Naive thymus-derived CD4-positive, alpha-beta T cell (primary cell): ENCODE data around the gene PTPRO. TPM values are rescaled to one million over a fixed set of nuclear protein-coding genes. Genes with fewer than 3 reads are reported as not detected.
A peak's percentile ranks its signal among the peaks of the same experiment; 100 is the strongest.

ENCODE experiments used
- ATAC-seq: fragments of 150-1000 bp; cut with Tn5 transposase; 2 replicates; pipeline ENCODE4 v1.10.0; 2021; ENCODE audit warnings: mild to moderate bottlenecking, moderate library complexity
- CTCF ChIA-PET: fragments of 350-600 bp; sonication (Branson Sonifier 250); formaldehyde crosslinking; loops from one replicate; lab custom pipeline; 2021; ENCODE audit warnings: antibody characterized with exemption; lab: Charles Lee
- POLR2A ChIA-PET: fragments of 350-600 bp; sonication (Branson Sonifier 250); formaldehyde crosslinking; loops from one replicate; lab custom pipeline; 2021; ENCODE audit warnings: antibody characterized with exemption, inconsistent platforms; lab: Charles Lee
- DNase-seq, 9 donors: peaks; one replicate each; pipeline versions ENCODE4 v3.0.0 to v3.0.0-alpha.2; 2020 to 2022; ENCODE audit warnings: mixed read lengths in 1 of 9
- H3K27ac ChIP-seq: one replicate; pipeline ENCODE4 v1.7.0; 2013; ENCODE audit warnings: mild to moderate bottlenecking, low read depth, low read length, moderate library complexity
- H3K27me3 ChIP-seq, 2 donors: one replicate each; pipeline ENCODE4 v1.7.0; 2013; ENCODE audit warnings: low read length in 2 of 2, mild to moderate bottlenecking in 2 of 2, moderate library complexity in 2 of 2; ENCODE audit not compliant: control insufficient read depth in 2 of 2, insufficient read depth in 2 of 2
- H3K36me3 ChIP-seq, 3 experiments: 1 replicate in 2 of 3; 2 replicates in 1 of 3; pipeline ENCODE4 v1.7.0; 2013; ENCODE audit warnings: low read length in 3 of 3, mild to moderate bottlenecking in 3 of 3, moderate library complexity in 1 of 3; ENCODE audit not compliant: insufficient read depth in 3 of 3, control insufficient read depth in 2 of 3
- H3K4me1 ChIP-seq, 2 donors: one replicate each; pipeline ENCODE4 v1.7.0; 2013; ENCODE audit warnings: low read length in 2 of 2, mild to moderate bottlenecking in 2 of 2, moderate library complexity in 1 of 2; ENCODE audit not compliant: control insufficient read depth in 2 of 2, insufficient read depth in 2 of 2
- H3K4me3 ChIP-seq: 2 replicates; pipeline ENCODE4 v1.7.0; 2013; ENCODE audit warnings: mild to moderate bottlenecking, low read length
- H3K9me3 ChIP-seq, 3 experiments: 1 replicate in 2 of 3; 2 replicates in 1 of 3; pipeline ENCODE4 v1.7.0; 2013; ENCODE audit warnings: low read length in 3 of 3; ENCODE audit not compliant: control insufficient read depth in 2 of 3
- H3K27ac Mint-ChIP-seq, 9 donors: one replicate each; pipeline ENCODE4 v1.8.0; 2020 to 2022; ENCODE audit warnings: mixed read lengths in 9 of 9, mild to moderate bottlenecking in 8 of 9, moderate library complexity in 5 of 9, inconsistent platforms in 2 of 9
- H3K27me3 Mint-ChIP-seq, 5 donors: one replicate each; pipeline ENCODE4 v1.8.0; 2021 to 2022; ENCODE audit warnings: mixed read lengths in 5 of 5, mild to moderate bottlenecking in 1 of 5
- H3K36me3 Mint-ChIP-seq, 5 donors: one replicate each; pipeline ENCODE4 v1.8.0; 2020 to 2022; ENCODE audit warnings: mixed read lengths in 5 of 5, mild to moderate bottlenecking in 3 of 5, inconsistent platforms in 1 of 5
- H3K4me1 Mint-ChIP-seq, 7 donors: one replicate each; pipeline ENCODE4 v1.8.0; 2020 to 2022; ENCODE audit warnings: mixed read lengths in 7 of 7, mild to moderate bottlenecking in 3 of 7, inconsistent platforms in 1 of 7
- H3K4me3 Mint-ChIP-seq, 10 donors: one replicate each; pipeline ENCODE4 v1.8.0; 2020 to 2022; ENCODE audit warnings: mild to moderate bottlenecking in 10 of 10, mixed read lengths in 10 of 10, moderate library complexity in 6 of 10, inconsistent platforms in 2 of 10
- H3K9me3 Mint-ChIP-seq, 11 donors: one replicate each; pipeline ENCODE4 v1.8.0; 2020 to 2022; ENCODE audit warnings: mixed read lengths in 11 of 11, mild to moderate bottlenecking in 4 of 11, inconsistent platforms in 1 of 11, moderate library complexity in 1 of 11
- intact Hi-C, 2 donors: fragments of 100-400 bp; cut with micrococcal nuclease; formaldehyde crosslinking; loops; one replicate each; pipeline ENCODE4 v1.15.1; 2023
- polyA plus RNA-seq, 2 donors: library from polyadenylated mRNA; unstranded; fragments of 300-500 nt; fragmentation: Illumina TruSeq; gene quantifications; one replicate each; pipeline ENCODE4 v1.2.3, GENCODE V29; 2021
- total RNA-seq, 6 experiments: library from RNA in 5 of 6; stranded (reverse) in 5 of 6; gene quantifications; 1 replicate in 5 of 6; 2 replicates in 1 of 6; pipeline ENCODE4 v1.2.3 and lab custom pipeline; 2021 to 2026

PTPRO gene
- total and polyA plus RNA-seq, 7 experiments from 2014 or later: 1.8 to 14.2 (median 6.7) TPM

DNA sequence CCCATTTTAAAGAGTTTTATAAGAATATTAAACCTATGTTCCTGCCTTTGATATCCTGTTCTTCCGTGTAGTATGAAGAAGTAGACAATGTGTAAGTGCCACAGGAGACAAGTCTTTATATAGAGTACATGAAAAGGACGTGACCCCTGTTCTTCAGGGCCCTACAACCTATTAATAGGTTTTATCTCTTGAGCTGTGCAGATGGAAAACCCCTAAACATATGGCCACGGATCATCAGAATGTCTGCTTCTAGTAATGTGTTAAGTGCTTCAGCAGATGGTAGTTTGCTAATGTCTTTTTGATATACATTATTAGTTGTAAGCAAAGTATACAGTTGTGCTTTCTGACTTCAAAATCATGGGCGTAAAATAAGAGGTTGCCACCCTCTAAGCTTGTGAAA lies 228.5 kb downstream of the PTPRO start:
- H3K4me3 Mint-ChIP-seq: no peak overlapping the region
- peak overlapping the region in 5 of 9 donors; percentile 10 to 100 (median 49) for H3K27ac Mint-ChIP-seq
- Histone ChIP-seq H3K27me3 (peaks cover 0 to 3% of the 10 kb centered on the region in 2 donors), H3K9me3 (no peaks in the 10 kb centered on the region), H3K4me1 (peaks cover 0 to 24% of the 10 kb centered on the region in 2 donors), H3K4me3 (no peak overlapping the region), H3K27ac (no peak overlapping the region), H3K36me3 (no peaks in the 10 kb centered on the region)
- H3K27me3 Mint-ChIP-seq: no peaks in the 10 kb centered on the region
- H3K9me3 Mint-ChIP-seq: peaks cover 0 to 20% (median 8%) of the 10 kb centered on the region in 11 donors
- DNase-seq (no peak), ATAC-seq (no peak)
- peaks cover 19 to 86% (median 67%) of the 10 kb centered on the region in 7 donors for H3K4me1 Mint-ChIP-seq
- peaks cover 9 to 55% (median 32%) of the 10 kb centered on the region in 5 donors for H3K36me3 Mint-ChIP-seq
- intact Hi-C loops: no loop called here
- CTCF ChIA-PET: interaction anchor here (9.0 to 9.6 kb wide), 2 partner anchors 10 to 17 kb away, joined by 87 to 101 read pairs; no protein-coding TSS in a partner anchor
- POLR2A ChIA-PET: interaction anchor here (5.6 to 27.4 kb wide), 2 partner anchors 15 to 780 kb away, joined by 30 to 730 read pairs; a partner anchor contains a TSS

DNA sequence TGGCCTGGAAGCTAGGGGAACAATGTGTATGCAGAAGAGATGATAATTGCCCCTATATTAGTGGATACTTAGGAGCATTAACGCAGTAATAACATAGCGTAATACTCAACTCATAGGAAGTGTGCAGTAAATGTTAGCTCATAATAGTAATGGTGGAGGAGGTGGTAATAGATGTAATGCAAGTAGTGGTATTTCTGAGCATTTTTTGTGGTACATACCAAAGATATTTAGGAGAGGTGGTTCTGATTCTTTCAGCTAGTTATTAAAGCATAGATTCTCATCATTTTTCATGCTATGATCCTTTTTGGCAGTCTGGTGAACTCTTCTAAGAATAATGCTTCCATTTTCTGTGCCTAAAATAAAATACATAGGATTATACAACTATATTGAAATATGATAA lies 233.1 kb downstream of the PTPRO start:
- Histone ChIP-seq H3K27ac (no peak overlapping the region), H3K36me3 (no peaks in the 10 kb centered on the region), H3K9me3 (no peaks in the 10 kb centered on the region), H3K27me3 (peaks cover 0 to 3% of the 10 kb centered on the region in 2 donors), H3K4me3 (no peak overlapping the region), H3K4me1 (peaks cover 0 to 2% of the 10 kb centered on the region in 2 donors)
- DNase-seq (no peak), ATAC-seq (no peak)
- ChIA-PET POLR2A (interaction anchor here (21.8 to 27.4 kb wide), 2 partner anchors 10 to 11 kb away, joined by 730 read pairs; no protein-coding TSS in a partner anchor), CTCF (interaction anchor here (0.6 to 1.3 kb wide), 3 partner anchors 11 to 436 kb away, joined by 3 to 5 read pairs (median 5); no protein-coding TSS in a partner anchor)
- Mint-ChIP-seq H3K4me3 (no peak overlapping the region), H3K4me1 (peaks cover 8 to 60% (median 47%) of the 10 kb centered on the region in 7 donors), H3K27me3 (no peaks in the 10 kb centered on the region), H3K27ac (peak overlapping the region in 1 of 9 donors; percentile 86), H3K9me3 (peaks cover 0 to 14% (median 4%) of the 10 kb centered on the region in 11 donors), H3K36me3 (peaks cover 15 to 59% (median 29%) of the 10 kb centered on the region in 5 donors)
- intact Hi-C loops: no loop called here

DNA sequence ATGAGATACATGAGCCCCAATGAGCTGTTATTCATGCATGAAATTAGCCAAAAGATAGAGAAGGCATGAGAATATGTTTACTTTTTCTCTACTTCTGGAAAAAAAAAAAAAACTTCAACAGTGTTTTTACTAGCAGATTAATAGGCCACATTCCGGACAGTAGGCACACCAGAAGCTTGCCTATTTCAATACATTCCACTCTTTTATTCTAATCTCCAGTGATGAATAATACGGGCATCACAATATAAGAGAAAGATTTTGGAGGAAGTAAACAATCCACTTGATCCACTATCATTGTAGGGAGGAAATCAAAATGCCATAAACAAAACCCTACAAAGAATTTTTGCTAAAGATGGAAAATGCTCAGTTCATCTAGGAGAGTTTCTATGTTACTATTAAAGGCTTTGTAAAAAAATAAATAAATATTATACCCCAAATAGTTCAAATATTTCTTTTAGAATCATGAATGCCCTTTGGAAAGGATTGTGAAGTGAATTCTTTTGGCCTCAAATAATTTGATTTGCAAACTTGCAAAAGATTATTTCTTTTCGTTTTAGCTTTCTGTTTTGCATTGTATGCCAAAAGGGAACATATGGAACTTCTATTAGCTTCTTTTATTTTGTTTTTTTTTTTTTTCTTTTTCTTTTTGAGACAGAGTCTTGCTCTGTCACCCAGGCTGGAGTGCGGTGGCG lies 234.2 kb downstream of the PTPRO start:
- CTCF ChIA-PET: interaction anchor here (0.7 to 9.8 kb wide), 6 partner anchors 8 to 27 kb away, joined by 3 to 87 read pairs (median 6); no protein-coding TSS in a partner anchor
- no peak overlapping the region for H3K27ac ChIP-seq
- no peak overlapping the region for H3K4me3 ChIP-seq
- ATAC-seq (no peak), DNase-seq (no peak)
- peaks cover 0 to 10% (median 0%) of the 10 kb centered on the region in 11 donors for H3K9me3 Mint-ChIP-seq
- no peaks in the 10 kb centered on the region for H3K9me3 ChIP-seq
- no peaks in the 10 kb centered on the region for H3K27me3 ChIP-seq
- POLR2A ChIA-PET: interaction anchor here (0.9 to 27.4 kb wide), 4 partner anchors 9 to 787 kb away, joined by 3 to 730 read pairs (median 367); no protein-coding TSS in a partner anchor
- H3K4me1 ChIP-seq: peaks cover 0 to 13% of the 10 kb centered on the region in 2 donors
- H3K4me3 Mint-ChIP-seq: no peak overlapping the region
- H3K27me3 Mint-ChIP-seq: no peaks in the 10 kb centered on the region
- H3K36me3 ChIP-seq: no peaks in the 10 kb centered on the region
- peak overlapping the region in 1 of 9 donors; percentile 46 for H3K27ac Mint-ChIP-seq
- peaks cover 12 to 61% (median 52%) of the 10 kb centered on the region in 7 donors for H3K4me1 Mint-ChIP-seq
- peaks cover 15 to 50% (median 24%) of the 10 kb centered on the region in 5 donors for H3K36me3 Mint-ChIP-seq
- intact Hi-C loops: no loop called here

DNA sequence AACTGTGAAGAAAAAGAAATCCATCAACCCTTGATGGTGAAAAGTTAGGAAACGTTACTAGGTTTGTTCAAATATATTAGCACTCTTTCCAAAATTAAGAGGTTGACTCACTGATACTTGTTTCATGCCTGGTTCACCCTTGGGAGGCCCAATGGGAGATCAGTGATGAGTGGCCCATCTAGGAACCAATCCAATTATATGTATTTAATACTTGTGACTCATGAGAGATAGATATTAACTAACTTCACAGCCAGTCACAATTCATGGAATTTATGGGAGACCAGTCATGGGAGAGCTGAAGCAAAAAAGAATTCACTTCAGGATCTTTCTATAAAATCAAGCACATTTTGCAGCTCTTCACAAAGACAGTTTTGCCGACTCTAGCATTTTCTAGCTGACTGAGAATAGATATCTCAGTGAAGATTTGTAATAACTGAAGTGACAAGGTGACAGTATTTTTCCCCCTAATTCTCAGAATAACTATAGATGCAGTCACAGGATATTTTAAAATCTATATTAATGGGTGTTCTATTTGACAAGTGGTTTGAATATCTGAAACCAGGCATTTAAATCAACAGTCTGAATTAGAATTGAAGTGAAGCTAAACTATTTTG lies 236.7 kb downstream of the PTPRO start:
- DNase-seq (no peak), ATAC-seq (no peak)
- Mint-ChIP-seq H3K4me1 (peaks cover 28 to 67% (median 55%) of the 10 kb centered on the region in 7 donors), H3K27ac (peak overlapping the region in 5 of 9 donors; percentile 20 to 96 (median 38)), H3K27me3 (no peaks in the 10 kb centered on the region), H3K9me3 (peaks cover 0 to 5% (median 0%) of the 10 kb centered on the region in 11 donors), H3K36me3 (peaks cover 9 to 43% (median 15%) of the 10 kb centered on the region in 5 donors), H3K4me3 (peak overlapping the region in 1 of 10 donors; percentile 2)
- Histone ChIP-seq H3K9me3 (no peaks in the 10 kb centered on the region), H3K27ac (no peak overlapping the region), H3K27me3 (no peaks in the 10 kb centered on the region), H3K4me1 (peaks cover 0 to 33% of the 10 kb centered on the region in 2 donors), H3K4me3 (no peak overlapping the region), H3K36me3 (no peaks in the 10 kb centered on the region)
- ChIA-PET CTCF (interaction anchor here (0.5 to 9.8 kb wide), 3 partner anchors 10 to 629 kb away, joined by 3 to 87 read pairs (median 9); no protein-coding TSS in a partner anchor), POLR2A (interaction anchor here (0.6 to 21.8 kb wide), 6 partner anchors 8 to 493 kb away, joined by 3 to 730 read pairs (median 6); no protein-coding TSS in a partner anchor)
- intact Hi-C loops: no loop called here

DNA sequence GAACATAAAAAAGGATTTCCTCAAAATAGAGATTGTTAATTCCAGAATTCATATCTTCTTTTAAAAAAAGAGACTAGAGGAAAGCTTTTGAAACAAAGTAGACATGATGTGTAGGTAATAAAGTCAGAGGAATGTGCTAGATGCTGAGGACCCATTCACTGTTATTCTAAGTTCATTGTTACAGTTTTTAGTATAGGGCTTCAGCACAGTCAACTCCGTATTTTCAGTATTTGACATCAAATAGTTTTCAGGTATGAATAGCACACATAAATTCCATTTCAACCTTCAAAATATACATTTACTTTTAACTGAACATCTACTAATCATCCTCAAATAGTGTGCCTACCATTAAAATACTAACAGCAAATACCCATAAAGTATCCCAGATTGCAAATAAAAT lies 239.1 kb downstream of the PTPRO start:
- ATAC-seq (no peak), DNase-seq (no peak)
- intact Hi-C loops: loop anchor here (2.0 to 10.0 kb wide), 6 partner anchors 15 to 1307 kb away; partner anchors contain the start of gene ARHGDIB (in 1 of the 2)
- CTCF ChIA-PET: interaction anchor here (0.6 to 9.8 kb wide), 6 partner anchors 9 to 34 kb away, joined by 3 to 87 read pairs (median 5); no protein-coding TSS in a partner anchor
- Histone ChIP-seq H3K27me3 (no peaks in the 10 kb centered on the region), H3K4me1 (peaks cover 0 to 37% of the 10 kb centered on the region in 2 donors), H3K9me3 (no peaks in the 10 kb centered on the region), H3K4me3 (peak overlapping the region; percentile 28), H3K36me3 (no peaks in the 10 kb centered on the region), H3K27ac (peak overlapping the region; percentile 82)
- peaks cover 0 to 5% (median 0%) of the 10 kb centered on the region in 11 donors for H3K9me3 Mint-ChIP-seq
- POLR2A ChIA-PET: interaction anchor here (0.8 to 21.8 kb wide), 5 partner anchors 9 to 791 kb away, joined by 3 to 730 read pairs (median 6); a partner anchor contains a TSS
- peaks cover 36 to 80% (median 70%) of the 10 kb centered on the region in 7 donors for H3K4me1 Mint-ChIP-seq
- H3K4me3 Mint-ChIP-seq: peak overlapping the region in 9 of 10 donors; percentile 19 to 87 (median 81)
- peak overlapping the region; percentile 87 to 96 (median 94) for H3K27ac Mint-ChIP-seq
- peaks cover 5 to 44% (median 10%) of the 10 kb centered on the region in 5 donors for H3K36me3 Mint-ChIP-seq
- no peaks in the 10 kb centered on the region for H3K27me3 Mint-ChIP-seq
